Endothelial cell of umbilical vein (primary cell): ENCODE results near the gene CTPS1. TPM values are rescaled to one million over a fixed set of nuclear protein-coding genes. Genes with fewer than 3 reads are reported as not detected.

Experiments
- BruUV-seq: library from RNA; stranded (reverse); fragments of 400-500 nt; replicated peaks from 2 replicates; lab custom pipeline; 2021; lab: Mats Ljungman, UMichigan
- CTCF ChIA-PET: fragments of 300-600, 350-600 bp; sonication (Branson Sonifier 250); formaldehyde crosslinking; loops from one replicate; lab custom pipeline; 2021; ENCODE audit warnings: antibody characterized with exemption, inconsistent platforms; lab: Charles Lee
- POLR2A ChIA-PET: fragments of 300-600, 350-600 bp; sonication (Branson Sonifier 250); formaldehyde crosslinking; loops from one replicate; lab custom pipeline; 2021; ENCODE audit warnings: antibody characterized with exemption, inconsistent platforms; lab: Charles Lee
- DNase-seq: peaks from one replicate; pipeline ENCODE4 v3.0.0-alpha.2; 2011; ENCODE audit warnings: low read depth, low spot score
- FAIRE-seq: peaks from 2 replicates; lab custom pipeline; 2011; peaks lifted over from hg19 to GRCh38; lab: Jason Lieb, UNC
- H2AFZ ChIP-seq: 2 replicates; pipeline ENCODE4 v1.6.0; 2012; ENCODE audit warnings: low read depth, low read length, control low read depth, inconsistent platforms
- H3K27ac ChIP-seq: 2 replicates; pipeline ENCODE4 v1.5.1; 2011; ENCODE audit warnings: low read depth, mild to moderate bottlenecking, control low read depth, low read length, moderate library complexity; ENCODE audit not compliant: insufficient read depth
- H3K27me3 ChIP-seq, 2 experiments: 2 replicates each; pipeline versions ENCODE4 v1.6.0 to v1.6.1; 2011; ENCODE audit warnings: low read length in 2 of 2, mixed read lengths in 1 of 2; ENCODE audit not compliant: control insufficient read depth in 2 of 2, insufficient read depth in 2 of 2
- H3K36me3 ChIP-seq, 2 experiments: 2 replicates in 1 of 2; 3 replicates in 1 of 2; pipeline ENCODE4 v1.5.1; 2011; ENCODE audit warnings: low read length in 2 of 2, mild to moderate bottlenecking in 1 of 2, moderate library complexity in 1 of 2; ENCODE audit not compliant: control insufficient read depth in 2 of 2, insufficient read depth in 2 of 2; ENCODE audit errors: extremely low read depth in 1 of 2
- H3K4me1 ChIP-seq: 3 replicates; pipeline ENCODE4 v1.5.1; 2011; ENCODE audit warnings: mild to moderate bottlenecking, low read length; ENCODE audit not compliant: control insufficient read depth, insufficient read depth; ENCODE audit errors: extremely low read depth
- H3K4me2 ChIP-seq: 2 replicates; pipeline ENCODE4 v1.6.1; 2011; ENCODE audit warnings: low read length, control low read depth, mixed read lengths; ENCODE audit not compliant: insufficient read depth
- H3K4me3 ChIP-seq, 3 experiments: fragments of 200-600 bp in 1 of 3; sonication (generic), shearing (Covaris generic) in 1 of 3; replicated peaks in 1 of 3; 2 replicates each; pipeline ENCODE4 v1.5.1; 2011 to 2016; ENCODE audit warnings: control low read depth in 3 of 3, low read length in 3 of 3, mild to moderate bottlenecking in 2 of 3, inconsistent platforms in 1 of 3, low read depth in 1 of 3, moderate library complexity in 1 of 3; ENCODE audit not compliant: insufficient read depth in 1 of 3
- H3K79me2 ChIP-seq: 2 replicates; pipeline ENCODE4 v1.6.0; 2012; ENCODE audit warnings: low read length, inconsistent platforms; ENCODE audit not compliant: control insufficient read depth, insufficient read depth
- H3K9ac ChIP-seq: replicated peaks from 2 replicates; pipeline ENCODE3; 2011; ENCODE audit warnings: low read length, control low read depth; ENCODE audit not compliant: insufficient read depth; ENCODE audit errors: extremely low read depth
- H3K9me1 ChIP-seq: replicated peaks from 3 replicates; pipeline ENCODE4 v1.6.0; 2011; ENCODE audit warnings: mild to moderate bottlenecking, low read length; ENCODE audit not compliant: control insufficient read depth, insufficient read depth; ENCODE audit errors: extremely low read depth
- H3K9me3 ChIP-seq: replicated peaks from 2 replicates; pipeline ENCODE4 v1.5.1; 2012; ENCODE audit warnings: low read length, inconsistent platforms; ENCODE audit not compliant: control insufficient read depth, insufficient read depth
- H4K20me1 ChIP-seq: replicated peaks from 2 replicates; pipeline ENCODE3; 2011; ENCODE audit warnings: mild to moderate bottlenecking, low read length; ENCODE audit not compliant: control insufficient read depth, insufficient read depth; ENCODE audit errors: extremely low read depth
- CTCF ChIP-seq, 2 donors: IDR thresholded peaks; 1 replicate in 1 of 2; 2 replicates in 1 of 2; pipeline ENCODE4 v1.5.1; 2011; ENCODE audit warnings: low read length in 2 of 2, mild to moderate bottlenecking in 2 of 2, moderate library complexity in 2 of 2, control low read depth in 1 of 2, inconsistent platforms in 1 of 2, low read depth in 1 of 2; ENCODE audit not compliant: insufficient read depth in 1 of 2; ENCODE audit errors: extremely low read depth in 1 of 2
- EZH2 ChIP-seq: IDR thresholded peaks from 2 replicates; pipeline ENCODE4 v1.6.1; 2012; ENCODE audit warnings: borderline replicate concordance, low read depth, mild to moderate bottlenecking, moderate library complexity, low read length, inconsistent platforms; ENCODE audit not compliant: severe bottlenecking
- FOS ChIP-seq: IDR thresholded peaks from 2 replicates; pipeline ENCODE4 v1.6.1; 2011; ENCODE audit warnings: mild to moderate bottlenecking, low read length, moderate library complexity, borderline replicate concordance; ENCODE audit not compliant: insufficient read depth
- GATA2 ChIP-seq: IDR thresholded peaks from 2 replicates; pipeline ENCODE4 v1.7.0; 2011; ENCODE audit warnings: low read depth, mild to moderate bottlenecking, moderate library complexity, mixed read lengths, low read length; ENCODE audit not compliant: insufficient read length, insufficient read depth
- JUN ChIP-seq: IDR thresholded peaks from 2 replicates; pipeline ENCODE4 v1.6.1; 2011; ENCODE audit warnings: borderline replicate concordance, low read depth; ENCODE audit not compliant: insufficient read length, insufficient read depth
- MYC ChIP-seq: IDR thresholded peaks from one replicate; pipeline ENCODE4 v1.6.1; 2011; ENCODE audit warnings: mild to moderate bottlenecking, low read depth, low read length
- POLR2A ChIP-seq: IDR thresholded peaks from 2 replicates; pipeline ENCODE4 v1.6.1; 2012; ENCODE audit warnings: low read depth, mild to moderate bottlenecking, control low read depth, low read length
- POLR2AphosphoS5 ChIP-seq: IDR thresholded peaks from 2 replicates; pipeline ENCODE4 v1.6.1; 2012; ENCODE audit warnings: low read depth, mild to moderate bottlenecking, control low read depth, low read length, moderate library complexity; ENCODE audit not compliant: insufficient read depth
- dilution Hi-C: fragments of 300-500 bp; cut with MboI; formaldehyde crosslinking; loops from one replicate; pipeline ENCODE4 v1.15.0; 2019; ENCODE audit warnings: low sequenced_read_pairs; ENCODE audit not compliant: extremely low pct_ligation_motif_present
- intact Hi-C: fragments of 100-400 bp; cut with micrococcal nuclease; formaldehyde crosslinking; loops from one replicate; pipeline ENCODE4 v1.10.0; 2022
- polyA plus RNA-seq, 4 experiments: library from polyadenylated mRNA; depleted of rRNA in 3 of 4; stranded (reverse) in 3 of 4; unstranded in 1 of 4; fragments of >200 nt; gene quantifications; 2 replicates each; pipeline versions ENCODE4 v1.2.1 to v1.2.3, GENCODE V29; 2011 to 2012; ENCODE audit warnings: missing spikeins in 1 of 4
- total RNA-seq: library from RNA; stranded (reverse); gene quantifications from 2 replicates; pipeline ENCODE4 v1.2.3, GENCODE V29; 2021
- TF ChIP-seq, protein P1 (sequence below): IDR thresholded peaks from 2 replicates; pipeline ENCODE4 v1.6.1; 2011; ENCODE audit not compliant: insufficient read depth, insufficient read length

The CTPS1 gene
- total and polyA plus RNA-seq, 2 donors (not counting 3 experiments of a cell fraction or from before 2014, with no cell fraction given): 24.9 to 65.8 TPM

- Histone ChIP-seq H3K4me3 (no peak overlapping the region), H3K9me3 (no peaks in the 10 kb centered on the region), H3K27me3 (no peaks in the 10 kb centered on the region), H3K9ac (no peak overlapping the region), H3K4me2 (no peak overlapping the region), H3K27ac (no peak overlapping the region), H3K9me1 (no peaks in the 10 kb centered on the region), H4K20me1 (no peaks in the 10 kb centered on the region), H3K79me2 (no peaks in the 10 kb centered on the region), H3K4me1 (peaks cover 26% of the 10 kb centered on the region), H2AFZ (no peak overlapping the region), H3K36me3 (peaks cover 0 to 19% of the 10 kb centered on the region in 2 experiments)
- ChIA-PET CTCF (interaction anchor here (1.2 to 5.0 kb wide), 4 partner anchors 12 to 97 kb away, joined by 3 to 36 read pairs (median 8); no protein-coding TSS in a partner anchor), POLR2A (interaction anchor here (0.7 kb wide), 1 partner anchor 12 kb away, joined by 4 read pairs; no protein-coding TSS in a partner anchor)
- dilution Hi-C loops: no loop called here
- no TSS peak for BruUV-seq
- FAIRE-seq (peak; percentile 47), DNase-seq (no peak)
- intact Hi-C loops: no loop called here
- TF ChIP-seq CTCF (IDR thresholded peaks at IDR 0.05; ENCODE audit: extremely low read depth in 1 of 2, insufficient read depth in 1 of 2, low read depth in 1 of 2, low read length in 2 of 2) (no peak), JUN (no peak), MYC (no peak), FOS (no peak), POLR2AphosphoS5 (no peak), POLR2A (no peak), EZH2 (no peak), GATA2 (no peak)
- TF ChIP-seq, protein P1, sequence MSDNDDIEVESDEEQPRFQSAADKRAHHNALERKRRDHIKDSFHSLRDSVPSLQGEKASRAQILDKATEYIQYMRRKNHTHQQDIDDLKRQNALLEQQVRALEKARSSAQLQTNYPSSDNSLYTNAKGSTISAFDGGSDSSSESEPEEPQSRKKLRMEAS: no peak
Observed at GRCh38 chr1:41025979-41026819, 46.7 kb downstream of the CTPS1 start.
